EH (cell line): Measurements from ENCODE around the gene SLC8B1.

Experiments
- DNase-seq: peaks from one replicate; pipeline ENCODE4 v3.0.0-alpha.2; 2015; ENCODE audit warnings: low read depth

The SLC8B1 gene

GRCh38 chr12:113268621-113269020 lies 66.3 kb downstream of the SLC8B1 start:
- DNase-seq = no peak

GRCh38 chr12:113268136-113268535 lies 66.8 kb downstream of the SLC8B1 start:
- DNase-seq = no peak

GRCh38 chr12:113267621-113268020 lies 67.3 kb downstream of the SLC8B1 start:
- DNase-seq = no peak

- DNase-seq = no peak
Observed at GRCh38 chr12:113266106-113266895, 68.6 kb downstream of the SLC8B1 start.

- DNase-seq = no peak
Observed at GRCh38 chr12:113263431-113263963, 71.4 kb downstream of the SLC8B1 start.

- DNase-seq = no peak
Observed at GRCh38 chr12:113262710-113263109, 72.2 kb downstream of the SLC8B1 start.

- peak; percentile 49 for DNase-seq
Observed at GRCh38 chr12:113261847-113262470, 73.0 kb downstream of the SLC8B1 start.

GRCh38 chr12:113260636-113261300 lies 74.1 kb downstream of the SLC8B1 start:
- DNase-seq = no peak

GRCh38 chr12:113260127-113260526 lies 74.8 kb downstream of the SLC8B1 start:
- DNase-seq = no peak

- DNase-seq = no peak
Observed at GRCh38 chr12:113257564-113257963, 77.3 kb downstream of the SLC8B1 start.

GRCh38 chr12:113254298-113254697 lies 80.6 kb downstream of the SLC8B1 start:
- no peak for DNase-seq

GRCh38 chr12:113253532-113254285 lies 81.2 kb downstream of the SLC8B1 start:
- no peak for DNase-seq

GRCh38 chr12:113252494-113252893 lies 82.4 kb downstream of the SLC8B1 start:
- no peak for DNase-seq

- no peak for DNase-seq
Observed at GRCh38 chr12:113251404-113252070, 83.4 kb downstream of the SLC8B1 start.

- DNase-seq = no peak
Observed at GRCh38 chr12:113250045-113250444, 84.9 kb downstream of the SLC8B1 start.

- no peak for DNase-seq
Observed at GRCh38 chr12:113249546-113249945, 85.4 kb downstream of the SLC8B1 start.

- DNase-seq = no peak
Observed at GRCh38 chr12:113248842-113249435, 86.0 kb downstream of the SLC8B1 start.
